Skeletal muscle tissue (tissue), 4 donors: ENCODE measurements around the gene ADCY2. TPM values are rescaled to one million over a fixed set of nuclear protein-coding genes. Genes with fewer than 3 reads are reported as not detected.
A peak's percentile ranks its signal among the peaks of the same experiment; 100 is the strongest.

Source experiments
- H3K27ac ChIP-seq: one replicate; pipeline ENCODE4 v1.7.0; 2013; ENCODE audit warnings: mild to moderate bottlenecking, low read depth, low read length, inconsistent platforms
- H3K27me3 ChIP-seq, 3 donors: one replicate each; pipeline ENCODE4 v1.7.0; 2013; ENCODE audit warnings: low read length in 3 of 3; ENCODE audit not compliant: control insufficient read depth in 3 of 3, insufficient read depth in 3 of 3
- H3K36me3 ChIP-seq, 3 donors: one replicate each; pipeline ENCODE4 v1.7.0; 2013; ENCODE audit warnings: low read length in 3 of 3; ENCODE audit not compliant: control insufficient read depth in 3 of 3, insufficient read depth in 3 of 3
- H3K4me1 ChIP-seq, 3 donors: one replicate each; pipeline ENCODE4 v1.7.0; 2013; ENCODE audit warnings: low read length in 3 of 3, mild to moderate bottlenecking in 3 of 3; ENCODE audit not compliant: control insufficient read depth in 3 of 3, insufficient read depth in 3 of 3
- H3K4me3 ChIP-seq, 3 donors: one replicate each; pipeline ENCODE4 v1.7.0; 2013; ENCODE audit warnings: low read length in 3 of 3
- H3K9ac ChIP-seq, 3 donors: one replicate each; pipeline ENCODE4 v1.7.0; 2013; ENCODE audit warnings: low read length in 3 of 3, mild to moderate bottlenecking in 3 of 3, moderate library complexity in 2 of 3, low read depth in 1 of 3
- H3K9me3 ChIP-seq, 3 donors: one replicate each; pipeline ENCODE4 v1.7.0; 2013; ENCODE audit warnings: low read length in 3 of 3; ENCODE audit not compliant: control insufficient read depth in 3 of 3
- total RNA-seq: library from RNA; depleted of rRNA; stranded (reverse); fragments of >200 nt; gene quantifications from one replicate; pipeline ENCODE4 v1.2.3, GENCODE V29; 2014
- donor health status: Osteomylitis.

ADCY2 gene
- total RNA-seq: 27.7 TPM

GRCh38 chr5:7395947-7396712, at the start of gene ADCY2:
Gene ADCY2, plus strand, starts transcription at chr5:7396138. Its CDS starts 159 bp downstream, at chr5:7396297.
- H3K4me1 ChIP-seq: peaks cover 23 to 37% (median 25%) of the 10 kb centered on the region in 3 donors
- peak within 1 kb of the TSS; percentile 86 for H3K27ac ChIP-seq
- peak within 1 kb of the TSS; percentile 71 to 81 (median 72) for H3K4me3 ChIP-seq
- peaks cover 0 to 6% (median 0%) of the 10 kb centered on the region in 3 donors for H3K27me3 ChIP-seq
- H3K9me3 ChIP-seq: no peaks in the 10 kb centered on the region
- peak within 1 kb of the TSS; percentile 71 to 90 (median 88) for H3K9ac ChIP-seq
- no peaks in the 10 kb centered on the region for H3K36me3 ChIP-seq

- Histone ChIP-seq H3K4me1 (peaks cover 0 to 2% (median 0%) of the 10 kb centered on the region in 3 donors), H3K9me3 (no peaks in the 10 kb centered on the region), H3K27me3 (no peaks in the 10 kb centered on the region), H3K9ac (no peak overlapping the region), H3K27ac (no peak overlapping the region), H3K36me3 (no peaks in the 10 kb centered on the region), H3K4me3 (no peak overlapping the region)
Measured at GRCh38 chr5:7347377-7347776, 48.6 kb upstream of the ADCY2 start.

- Histone ChIP-seq H3K27me3 (no peaks in the 10 kb centered on the region), H3K9ac (no peak overlapping the region), H3K4me3 (peak overlapping the region in 1 of 3 donors; percentile 17), H3K36me3 (no peaks in the 10 kb centered on the region), H3K27ac (no peak overlapping the region), H3K9me3 (no peaks in the 10 kb centered on the region), H3K4me1 (peaks cover 0 to 2% (median 0%) of the 10 kb centered on the region in 3 donors)
Measured at GRCh38 chr5:7348168-7348854, 47.6 kb upstream of the ADCY2 start.

GRCh38 chr5:7361593-7361992, 34.3 kb upstream of the ADCY2 start:
- H3K27me3 ChIP-seq: no peaks in the 10 kb centered on the region
- no peaks in the 10 kb centered on the region for H3K9me3 ChIP-seq
- peaks cover 0 to 5% (median 0%) of the 10 kb centered on the region in 3 donors for H3K4me1 ChIP-seq
- no peak overlapping the region for H3K9ac ChIP-seq
- H3K36me3 ChIP-seq: no peaks in the 10 kb centered on the region
- H3K27ac ChIP-seq: no peak overlapping the region
- H3K4me3 ChIP-seq: no peak overlapping the region

- Histone ChIP-seq H3K9me3 (peaks cover 0 to under 1% (median 0%) of the 10 kb centered on the region in 3 donors), H3K36me3 (no peaks in the 10 kb centered on the region), H3K27me3 (no peaks in the 10 kb centered on the region), H3K9ac (no peak overlapping the region), H3K4me1 (peaks cover 0 to 5% (median 0%) of the 10 kb centered on the region in 3 donors), H3K27ac (no peak overlapping the region), H3K4me3 (no peak overlapping the region)
Measured at GRCh38 chr5:7363067-7363677, 32.8 kb upstream of the ADCY2 start.

GRCh38 chr5:7364226-7364875, 31.6 kb upstream of the ADCY2 start:
- Histone ChIP-seq H3K9ac (no peak overlapping the region), H3K4me3 (no peak overlapping the region), H3K27ac (no peak overlapping the region), H3K9me3 (peaks cover 0 to 4% (median 0%) of the 10 kb centered on the region in 3 donors), H3K36me3 (no peaks in the 10 kb centered on the region), H3K27me3 (no peaks in the 10 kb centered on the region), H3K4me1 (peaks cover 0 to 5% (median 0%) of the 10 kb centered on the region in 3 donors)

GRCh38 chr5:7367780-7368179, 28.2 kb upstream of the ADCY2 start:
- H3K9ac ChIP-seq: no peak overlapping the region
- peaks cover 0 to 4% (median 0%) of the 10 kb centered on the region in 3 donors for H3K9me3 ChIP-seq
- no peaks in the 10 kb centered on the region for H3K36me3 ChIP-seq
- H3K27ac ChIP-seq: no peak overlapping the region
- H3K4me3 ChIP-seq: no peak overlapping the region
- H3K27me3 ChIP-seq: no peaks in the 10 kb centered on the region
- no peaks in the 10 kb centered on the region for H3K4me1 ChIP-seq

- Histone ChIP-seq H3K9me3 (peaks cover 0 to 4% (median 0%) of the 10 kb centered on the region in 3 donors), H3K27ac (no peak overlapping the region), H3K4me1 (no peaks in the 10 kb centered on the region), H3K27me3 (no peaks in the 10 kb centered on the region), H3K4me3 (no peak overlapping the region), H3K36me3 (no peaks in the 10 kb centered on the region), H3K9ac (no peak overlapping the region)
Measured at GRCh38 chr5:7372399-7372798, 23.5 kb upstream of the ADCY2 start.

- no peaks in the 10 kb centered on the region for H3K9me3 ChIP-seq
- H3K4me3 ChIP-seq: no peak overlapping the region
- H3K4me1 ChIP-seq: no peaks in the 10 kb centered on the region
- no peak overlapping the region for H3K9ac ChIP-seq
- H3K36me3 ChIP-seq: no peaks in the 10 kb centered on the region
- H3K27me3 ChIP-seq: no peaks in the 10 kb centered on the region
- no peak overlapping the region for H3K27ac ChIP-seq
Measured at GRCh38 chr5:7374186-7374585, 21.8 kb upstream of the ADCY2 start.
